Aorta (tissue), 5 donors: ENCODE measurements around the gene KLK1. TPM values are rescaled to one million over a fixed set of nuclear protein-coding genes. Genes with fewer than 3 reads are reported as not detected.
"Not testable (repeated sequence)": the region's sequence is repeated elsewhere in the genome, so short reads cannot be mapped to it uniquely, and the experiment has no call there.

Source experiments
- ATAC-seq: fragments of 200-7000 bp; cut with Tn5 transposase; one replicate; pipeline ENCODE4 v1.9.1; 2022; ENCODE audit warnings: moderate library complexity; ENCODE audit not compliant: low FRiP score
- DNase-seq, 2 donors: peaks; one replicate each; pipeline ENCODE4 v3.0.0-alpha.2; 2020
- H3K27ac ChIP-seq, 2 donors: one replicate each; pipeline ENCODE4 v1.5.1; 2013; ENCODE audit warnings: low read length in 2 of 2, mild to moderate bottlenecking in 2 of 2, moderate library complexity in 2 of 2, control low read depth in 1 of 2, inconsistent platforms in 1 of 2, low read depth in 1 of 2
- H3K27me3 ChIP-seq, 2 donors: one replicate each; pipeline ENCODE4 v1.6.1; 2013; ENCODE audit warnings: control low read depth in 1 of 2, low read length in 1 of 2, mild to moderate bottlenecking in 1 of 2, moderate library complexity in 1 of 2; ENCODE audit not compliant: insufficient read depth in 2 of 2, control insufficient read depth in 1 of 2
- H3K36me3 ChIP-seq, 2 donors: one replicate each; pipeline ENCODE4 v1.6.1; 2013; ENCODE audit warnings: control low read depth in 1 of 2, low read length in 1 of 2, mild to moderate bottlenecking in 1 of 2; ENCODE audit not compliant: insufficient read depth in 2 of 2, control insufficient read depth in 1 of 2
- H3K4me1 ChIP-seq, 2 donors: one replicate each; pipeline ENCODE4 v1.6.1; 2013; ENCODE audit warnings: low read length in 2 of 2, control low read depth in 1 of 2, mild to moderate bottlenecking in 1 of 2, moderate library complexity in 1 of 2; ENCODE audit not compliant: insufficient read depth in 2 of 2, control insufficient read depth in 1 of 2
- H3K4me3 ChIP-seq, 2 donors: one replicate each; pipeline ENCODE4 v1.5.1; 2013; ENCODE audit warnings: low read length in 2 of 2, control low read depth in 1 of 2, mild to moderate bottlenecking in 1 of 2
- H3K9me3 ChIP-seq: one replicate; pipeline ENCODE4 v1.6.1; 2013; ENCODE audit warnings: mild to moderate bottlenecking, low read length; ENCODE audit not compliant: control insufficient read depth
- WGBS, 2 donors: extraction: QIAGEN DNeasy Blood & Tissue Kit; methylation state at CpG; one replicate each; pipeline ENCODE4 v1.1.7; 2013; 5-methylcytosine and 5-hydroxymethylcytosine counted together
- intact Hi-C, 2 donors: fragments of 100-400 bp; cut with DNase I; formaldehyde crosslinking; loops; one replicate each; pipeline versions ENCODE4 v1.14.2 to v1.15.0; 2022
- polyA plus RNA-seq, 2 donors: library from polyadenylated mRNA; stranded (reverse); fragments of 200-250 nt; gene quantifications; one replicate each; pipeline ENCODE4 v1.2.3, GENCODE V29; 2013
- total RNA-seq, 2 donors: library from RNA; stranded (reverse); fragmentation: NEBNext Ultra II Directional; extraction: Animal tissue kit (Norgen Biotek cat#: 25700); gene quantifications; one replicate each; pipeline ENCODE4 v1.2.1, GENCODE V29; 2021
- donor health status: healthy with polysubstance abuse.
- donor health status: Bipolar disorder and iron deficiency.
- donor health status: DM: no; HTN: no; CAD: no.
- donor health status: DM: no; HTN: no; CAD: no.
- donor health status: DM: yes; HTN: yes; CAD: no.

Gene KLK1
- total and polyA plus RNA-seq, 4 donors, result 0.81 to 6.3 (median 2.1) TPM

DNA sequence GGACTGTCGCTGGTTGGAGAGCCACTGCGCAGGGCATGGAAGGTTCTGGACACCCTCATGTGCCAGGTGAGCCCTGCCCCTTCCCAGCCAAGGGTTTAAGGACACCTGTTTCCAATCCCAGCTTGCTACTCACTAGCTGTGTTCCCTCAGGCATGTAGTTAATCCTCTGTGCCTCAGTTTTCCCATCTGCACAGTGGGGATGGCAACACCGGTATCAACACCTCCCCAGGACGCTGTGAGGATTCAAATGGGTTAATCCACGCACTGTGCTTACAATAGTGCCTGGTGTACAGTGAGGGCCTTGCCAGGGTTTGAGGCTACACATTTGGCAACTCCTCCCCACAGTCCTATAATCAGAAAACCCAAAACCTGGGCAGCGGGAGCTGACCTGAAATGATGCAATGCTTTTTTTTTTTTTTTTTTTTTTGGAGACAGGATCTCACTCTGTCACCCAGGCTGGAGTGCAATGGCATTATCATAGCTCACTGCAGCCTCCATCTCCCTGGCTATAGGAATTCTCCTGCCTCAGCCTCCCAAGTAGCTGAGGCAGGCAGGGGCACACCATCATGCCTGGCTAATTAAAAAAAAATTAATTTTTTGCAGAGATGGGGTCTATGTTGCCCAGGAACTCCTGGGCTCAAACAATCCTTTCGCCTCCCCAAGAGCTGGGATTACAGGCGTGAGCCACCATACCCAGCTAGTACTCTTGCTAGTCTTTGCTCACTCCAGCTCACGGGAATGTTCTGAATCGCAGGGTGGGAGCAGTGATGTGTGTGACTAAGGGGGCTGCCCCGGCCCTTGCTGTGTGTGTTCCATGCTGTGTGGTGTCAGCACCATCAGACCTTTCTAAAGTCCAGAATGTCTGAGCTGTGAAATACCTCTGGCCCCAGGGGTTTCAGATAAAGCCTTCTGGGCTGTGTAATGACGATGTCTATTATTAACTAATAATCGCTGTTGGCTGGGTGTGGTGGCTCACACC, 31.0 kb downstream of the KLK1 start:
- H3K4me1 ChIP-seq, result no peaks in the 10 kb centered on the region
- H3K27ac ChIP-seq, result no peak overlapping the region
- intact Hi-C loops, result no loop called here
- no peak for ATAC-seq
- DNase-seq, result no peak
- no peaks in the 10 kb centered on the region for H3K9me3 ChIP-seq
- no peaks in the 10 kb centered on the region for H3K36me3 ChIP-seq
- no peaks in the 10 kb centered on the region for H3K27me3 ChIP-seq
- H3K4me3 ChIP-seq, result no peak overlapping the region
- 82 to 86% methylated on average over 13 of the region's 13 CpGs for WGBS, 2 donors

DNA sequence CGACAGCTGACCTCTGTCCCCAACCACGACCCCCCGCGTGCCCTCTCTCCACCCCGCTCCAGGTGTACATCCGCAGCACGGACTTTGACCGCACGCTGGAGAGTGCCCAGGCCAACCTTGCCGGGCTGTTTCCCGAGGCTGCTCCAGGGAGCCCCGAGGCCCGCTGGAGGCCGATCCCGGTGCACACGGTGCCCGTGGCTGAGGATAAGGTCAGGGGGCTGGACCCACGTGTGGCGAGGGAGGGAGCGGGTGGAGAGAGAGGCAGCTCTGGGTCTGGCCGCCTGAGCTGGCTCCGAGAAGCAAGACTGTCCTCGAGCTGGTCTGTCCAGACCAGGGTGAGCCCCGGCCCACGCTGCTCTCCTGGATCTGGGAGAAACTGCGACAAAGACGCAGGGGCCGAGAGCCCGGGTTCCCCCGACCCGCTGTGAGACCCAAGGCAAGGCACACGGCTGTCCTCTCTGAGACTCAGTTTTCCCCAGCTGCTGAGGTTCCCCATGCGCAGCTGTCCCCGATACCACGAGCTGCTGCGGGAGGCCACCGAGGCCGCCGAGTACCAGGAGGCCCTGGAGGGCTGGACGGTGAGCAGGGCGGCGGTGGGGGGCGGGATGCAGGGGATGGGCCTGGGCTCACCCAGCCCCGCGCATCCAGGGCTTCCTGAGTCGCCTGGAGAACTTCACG, 31.9 kb downstream of the KLK1 start:
- DNase-seq, result no peak
- WGBS, 2 donors, result 76 to 79% methylated on average over 47 of the region's 47 CpGs
- intact Hi-C loops, result no loop called here
- no peak overlapping the region for H3K4me3 ChIP-seq
- H3K4me1 ChIP-seq, result no peaks in the 10 kb centered on the region
- no peaks in the 10 kb centered on the region for H3K36me3 ChIP-seq
- no peak overlapping the region for H3K27ac ChIP-seq
- H3K27me3 ChIP-seq, result no peaks in the 10 kb centered on the region
- H3K9me3 ChIP-seq, result no peaks in the 10 kb centered on the region
- no peak for ATAC-seq

DNA sequence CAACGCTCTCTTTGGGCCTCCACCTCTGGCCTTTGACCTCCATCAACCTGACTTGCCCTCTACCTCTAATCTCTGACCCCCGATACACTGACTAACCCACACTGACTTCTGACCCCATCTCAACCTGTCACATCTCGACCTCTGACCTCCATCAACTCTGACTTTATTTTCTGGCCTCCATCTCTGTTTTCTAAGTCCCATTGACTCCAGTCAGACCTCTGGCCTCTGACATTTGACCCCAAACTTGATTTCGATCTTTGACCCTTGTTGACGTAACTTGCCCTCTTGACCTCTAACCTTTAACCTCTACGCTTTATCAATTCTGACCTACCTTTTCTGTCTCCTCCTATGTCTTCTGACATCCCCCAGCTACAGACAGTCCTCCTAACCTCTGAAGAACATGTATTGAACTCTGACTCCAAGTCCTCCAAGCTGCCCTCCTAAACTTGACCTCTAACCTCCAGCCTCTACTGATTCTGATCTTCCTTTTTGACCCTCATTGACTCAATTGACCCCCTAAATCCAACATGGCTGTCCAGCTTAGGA, 32.6 kb downstream of the KLK1 start:
- no peaks in the 10 kb centered on the region for H3K36me3 ChIP-seq
- DNase-seq, result no peak
- H3K27me3 ChIP-seq, result no peaks in the 10 kb centered on the region
- no peak overlapping the region for H3K4me3 ChIP-seq
- no peak overlapping the region for H3K27ac ChIP-seq
- no peak for ATAC-seq
- 83 to 88% methylated on average over 6 of the region's 6 CpGs for WGBS, 2 donors
- no peaks in the 10 kb centered on the region for H3K9me3 ChIP-seq
- H3K4me1 ChIP-seq, result no peaks in the 10 kb centered on the region
- intact Hi-C loops, result no loop called here

- intact Hi-C loops, result no loop called here
- peak; percentile 46 for ATAC-seq
- no peak for DNase-seq
- Histone ChIP-seq H3K36me3 (no peaks in the 10 kb centered on the region), H3K4me3 (no peak within 1 kb of the TSS), H3K27ac (no peak within 1 kb of the TSS), H3K9me3 (no peaks in the 10 kb centered on the region), H3K4me1 (no peaks in the 10 kb centered on the region), H3K27me3 (no peaks in the 10 kb centered on the region)
- WGBS, 2 donors, result 81 to 86% methylated on average over 15 of the region's 15 CpGs
Observed at GRCh38 chr19:50790396-50790795, 33.2 kb downstream of the KLK1 start, which contains the start of gene ACP4. Gene ACP4 (plus strand): TSS chr19:50790415. CDS start chr19:50790415, 0 bp downstream.

- intact Hi-C loops, result no loop called here
- Histone ChIP-seq H3K36me3 (no peaks in the 10 kb centered on the region), H3K27me3 (no peaks in the 10 kb centered on the region), H3K9me3 (no peaks in the 10 kb centered on the region), H3K27ac (no peak overlapping the region), H3K4me3 (no peak overlapping the region), H3K4me1 (no peaks in the 10 kb centered on the region)
- no peak for ATAC-seq
- DNase-seq, result no peak
- 86 to 88% methylated on average over 12 of the region's 12 CpGs for WGBS, 2 donors
Observed at GRCh38 chr19:50785329-50785728, 38.3 kb downstream of the KLK1 start.

DNA sequence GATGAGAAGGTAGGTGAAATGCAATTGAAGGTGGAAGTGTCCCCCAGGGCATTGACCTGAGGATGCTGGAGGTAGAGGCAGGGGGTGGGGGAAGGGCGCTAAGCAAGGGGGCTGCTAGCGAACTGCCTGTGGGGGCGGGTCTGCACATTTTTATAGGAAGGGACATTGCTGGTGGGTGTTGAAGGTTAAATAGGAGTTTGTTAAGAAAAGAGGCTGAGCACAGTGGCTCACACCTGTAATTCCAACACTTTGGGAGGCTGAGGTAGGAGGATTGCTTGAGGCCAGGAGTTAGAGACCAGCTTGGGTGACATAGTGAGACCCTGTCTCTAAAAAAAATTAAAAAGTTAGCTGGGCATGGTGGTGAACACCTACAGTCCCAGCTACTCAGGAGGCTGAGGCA, 38.9 kb downstream of the KLK1 start:
- no peak for DNase-seq
- 93 to 98% methylated on average over 3 of the region's 3 CpGs for WGBS, 2 donors
- Histone ChIP-seq H3K9me3 (no peaks in the 10 kb centered on the region), H3K27me3 (no peaks in the 10 kb centered on the region), H3K4me1 (no peaks in the 10 kb centered on the region), H3K36me3 (no peaks in the 10 kb centered on the region), H3K27ac (no peak overlapping the region), H3K4me3 (no peak overlapping the region)
- intact Hi-C loops, result loop anchor here in 1 of 2 donors (5.0 kb wide), 1 partner anchor 427 kb away; no protein-coding TSS in a partner anchor
- no peak for ATAC-seq

GRCh38 chr19:50783848-50784152, 39.8 kb downstream of the KLK1 start:
- not testable (repeated sequence) for DNase-seq, H3K27ac ChIP-seq, ATAC-seq, H3K27me3 ChIP-seq, H3K4me1 ChIP-seq, H3K4me3 ChIP-seq, H3K36me3 ChIP-seq, H3K9me3 ChIP-seq
- intact Hi-C loops, result loop anchor here (1.0 to 5.0 kb wide), 2 partner anchors 426 kb away; no protein-coding TSS in a partner anchor
- 33 to 37% methylated on average over 8 of the region's 8 CpGs for WGBS, 2 donors

DNA sequence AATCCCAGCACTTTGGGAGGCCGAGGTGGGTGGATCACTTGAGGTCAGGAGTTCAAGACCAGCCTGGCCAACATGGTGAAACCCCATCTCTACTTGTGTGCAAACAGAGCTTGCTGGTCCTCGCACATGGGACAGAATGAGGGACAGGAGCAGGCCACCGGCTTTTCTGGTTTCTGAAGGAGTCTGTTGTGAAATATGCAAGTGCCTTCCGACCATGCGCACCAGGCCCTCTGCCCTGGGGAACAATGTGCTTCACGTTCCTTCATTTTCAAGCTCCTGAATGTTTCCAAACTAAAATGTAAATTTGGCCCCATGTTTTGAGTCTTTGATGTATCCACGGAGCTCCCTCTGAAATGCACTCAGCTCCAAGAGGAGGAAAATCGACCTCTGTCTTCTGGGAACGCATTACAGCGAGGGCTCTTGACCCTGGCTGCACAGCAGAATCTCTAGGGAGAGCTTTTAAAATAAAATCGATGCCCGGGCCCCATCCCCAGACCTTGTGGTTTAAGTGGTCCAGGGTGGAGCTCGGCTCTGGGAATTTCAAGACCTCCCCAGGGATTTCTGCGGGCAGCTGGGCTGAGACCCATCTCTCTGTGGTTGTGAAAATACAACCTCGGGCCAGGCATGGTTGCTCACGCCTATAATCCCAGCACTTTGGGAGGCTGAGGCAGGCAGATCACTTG, 42.7 kb downstream of the KLK1 start:
- WGBS, 2 donors, result 49% methylated on average over 16 of the region's 16 CpGs
- H3K4me1 ChIP-seq, result no peaks in the 10 kb centered on the region
- H3K9me3 ChIP-seq, result no peaks in the 10 kb centered on the region
- no peak overlapping the region for H3K4me3 ChIP-seq
- DNase-seq (no peak), ATAC-seq (no peak)
- no peaks in the 10 kb centered on the region for H3K36me3 ChIP-seq
- no peaks in the 10 kb centered on the region for H3K27me3 ChIP-seq
- intact Hi-C loops, result loop anchor here in 1 of 2 donors (5.0 kb wide), 1 partner anchor 424 kb away; no protein-coding TSS in a partner anchor
- no peak overlapping the region for H3K27ac ChIP-seq
